DOHH2 (cell line): Measurements from ENCODE around the gene SLA2.

Source experiments
- H3F3A ChIP-seq: fragments of 200-600 bp; sonication (generic), shearing (Covaris generic); 2 replicates; pipeline ENCODE4 v1.6.0; 2016; ENCODE audit warnings: antibody characterized with exemption, mild to moderate bottlenecking; ENCODE audit not compliant: control insufficient read depth, insufficient read depth
- H3K27ac ChIP-seq: fragments of 200-600 bp; sonication (generic); 2 replicates; pipeline ENCODE4 v1.5.1; 2014; ENCODE audit warnings: low read depth, mild to moderate bottlenecking, low read length, moderate library complexity
- H3K27me3 ChIP-seq: fragments of 200-600 bp; sonication (generic); 2 replicates; pipeline ENCODE4 v1.6.1; 2014; ENCODE audit warnings: mild to moderate bottlenecking, low read length, mixed read lengths; ENCODE audit not compliant: control insufficient read depth
- H3K36me3 ChIP-seq: fragments of 200-600 bp; sonication (generic); 2 replicates; pipeline ENCODE4 v1.6.1; 2014; ENCODE audit warnings: mild to moderate bottlenecking, low read length, moderate library complexity, mixed read lengths; ENCODE audit not compliant: control insufficient read depth
- H3K4me1 ChIP-seq: fragments of 200-600 bp; sonication (generic); 2 replicates; pipeline ENCODE4 v1.6.1; 2014; ENCODE audit warnings: mild to moderate bottlenecking, low read length, mixed read lengths; ENCODE audit not compliant: control insufficient read depth
- H3K4me2 ChIP-seq: fragments of 200-600 bp; sonication (generic); 2 replicates; pipeline ENCODE4 v1.6.0; 2014; ENCODE audit warnings: mild to moderate bottlenecking, low read length, moderate library complexity
- H3K4me3 ChIP-seq: fragments of 200-600 bp; sonication (generic); 2 replicates; pipeline ENCODE4 v1.5.1; 2014; ENCODE audit warnings: mild to moderate bottlenecking, low read length, mixed read lengths
- H3K79me2 ChIP-seq: fragments of 200-600 bp; sonication (generic); 2 replicates; pipeline ENCODE4 v1.6.1; 2014; ENCODE audit warnings: mild to moderate bottlenecking, low read length, mixed read lengths; ENCODE audit not compliant: control insufficient read depth
- H3K9me2 ChIP-seq: fragments of 200-600 bp; sonication (generic); replicated peaks from 2 replicates; pipeline ENCODE4 v1.6.1; 2014; ENCODE audit warnings: mild to moderate bottlenecking, low read length, mixed read lengths; ENCODE audit not compliant: control insufficient read depth
- H3K9me3 ChIP-seq: fragments of 200-600 bp; sonication (generic); 2 replicates; pipeline ENCODE4 v1.6.1; 2014; ENCODE audit warnings: antibody characterized with exemption, low read length, mixed read lengths; ENCODE audit not compliant: control insufficient read depth, insufficient read depth
- H4K20me1 ChIP-seq: fragments of 200-600 bp; sonication (generic); 2 replicates; pipeline ENCODE4 v1.6.0; 2014; ENCODE audit warnings: low read depth, mild to moderate bottlenecking, antibody characterized with exemption, low read length, moderate library complexity; ENCODE audit not compliant: control insufficient read depth, insufficient read depth
- CTCF ChIP-seq: fragments of 200-600 bp; sonication (generic); IDR thresholded peaks from one replicate; pipeline ENCODE4 v1.5.1; 2014; ENCODE audit warnings: antibody characterized with exemption, mild to moderate bottlenecking, low read depth, low read length; ENCODE audit not compliant: poor library complexity, severe bottlenecking
- EZH2phosphoT487 ChIP-seq: fragments of 200-600 bp; sonication (generic); IDR thresholded peaks from 2 replicates; pipeline ENCODE4 v1.6.1; 2017; ENCODE audit warnings: borderline replicate concordance, mild to moderate bottlenecking, antibody characterized with exemption, low read length, moderate library complexity, mixed read lengths

The SLA2 gene

GRCh38 chr20:36658300-36658699 is 12.3 kb upstream of the SLA2 start:
- Histone ChIP-seq H3K27me3 (no peaks in the 10 kb centered on the region), H4K20me1 (no peaks in the 10 kb centered on the region), H3K9me3 (no peaks in the 10 kb centered on the region), H3K79me2 (no peaks in the 10 kb centered on the region), H3K4me2 (no peak overlapping the region), H3K4me3 (no peak overlapping the region), H3K36me3 (no peaks in the 10 kb centered on the region), H3K4me1 (no peaks in the 10 kb centered on the region), H3K27ac (no peak overlapping the region), H3F3A (no peaks in the 10 kb centered on the region), H3K9me2 (no peaks in the 10 kb centered on the region)
- no peak for TF ChIP-seq CTCF
- TF ChIP-seq EZH2phosphoT487, result no peak

- Histone ChIP-seq H3K9me3 (no peaks in the 10 kb centered on the region), H3K9me2 (no peaks in the 10 kb centered on the region), H3K4me2 (no peak overlapping the region), H3F3A (no peaks in the 10 kb centered on the region), H3K36me3 (no peaks in the 10 kb centered on the region), H4K20me1 (no peaks in the 10 kb centered on the region), H3K4me1 (no peaks in the 10 kb centered on the region), H3K27ac (no peak overlapping the region), H3K79me2 (no peaks in the 10 kb centered on the region), H3K27me3 (no peaks in the 10 kb centered on the region), H3K4me3 (no peak overlapping the region)
- TF ChIP-seq CTCF (no peak), EZH2phosphoT487 (no peak)
Measured at GRCh38 chr20:36656733-36657132, 10.7 kb upstream of the SLA2 start.

- Histone ChIP-seq H3K9me2 (no peaks in the 10 kb centered on the region), H3K4me2 (no peak overlapping the region), H4K20me1 (no peaks in the 10 kb centered on the region), H3K4me3 (no peak overlapping the region), H3F3A (no peaks in the 10 kb centered on the region), H3K36me3 (no peaks in the 10 kb centered on the region), H3K79me2 (no peaks in the 10 kb centered on the region), H3K9me3 (no peaks in the 10 kb centered on the region), H3K27me3 (no peaks in the 10 kb centered on the region), H3K4me1 (no peaks in the 10 kb centered on the region), H3K27ac (no peak overlapping the region)
- TF ChIP-seq CTCF, result no peak
Measured at GRCh38 chr20:36655004-36655403, 9.0 kb upstream of the SLA2 start.

DNA sequence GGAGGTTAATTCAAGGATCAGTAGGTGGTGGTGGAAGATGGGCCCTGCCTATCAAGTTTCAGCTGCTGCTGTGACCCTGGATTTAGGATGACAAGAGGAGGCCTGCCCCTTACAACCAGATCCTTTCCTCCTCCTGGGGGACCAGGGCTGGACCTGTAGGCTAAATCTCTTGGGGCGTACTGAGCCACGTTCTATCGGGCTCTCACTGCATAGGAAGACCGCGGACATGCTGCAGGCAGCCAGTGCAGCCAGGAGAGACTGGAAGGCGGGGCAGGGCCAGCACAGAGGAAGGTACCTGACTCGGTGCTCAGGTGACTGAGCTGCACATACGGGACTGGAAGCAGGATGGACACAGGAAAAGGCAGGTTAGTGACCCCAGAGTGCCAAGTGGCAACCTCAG is 8.5 kb upstream of the SLA2 start:
- no peaks in the 10 kb centered on the region for H3K36me3 ChIP-seq
- no peak overlapping the region for H3K27ac ChIP-seq
- TF ChIP-seq CTCF, result no peak
- TF ChIP-seq EZH2phosphoT487, result no peak
- H3K4me3 ChIP-seq, result no peak overlapping the region
- H3K27me3 ChIP-seq, result no peaks in the 10 kb centered on the region
- H4K20me1 ChIP-seq, result no peaks in the 10 kb centered on the region
- no peaks in the 10 kb centered on the region for H3K9me2 ChIP-seq
- H3K4me1 ChIP-seq, result no peaks in the 10 kb centered on the region
- H3F3A ChIP-seq, result no peaks in the 10 kb centered on the region
- no peaks in the 10 kb centered on the region for H3K9me3 ChIP-seq
- no peak overlapping the region for H3K4me2 ChIP-seq
- no peaks in the 10 kb centered on the region for H3K79me2 ChIP-seq
